LNCAP (cell line): Measurements from ENCODE around the gene OR52N5.

ENCODE experiments used
- CTCF ChIP-seq: fragments of 450-650 bp; IDR thresholded peaks from 2 replicates; pipeline ENCODE4 v1.5.1; 2017; ENCODE audit warnings: mild to moderate bottlenecking

Gene OR52N5

GRCh38 chr11:5738431-5738830, 44.7 kb downstream of the OR52N5 start:
- no peak for TF ChIP-seq CTCF

- no peak for TF ChIP-seq CTCF
Observed at GRCh38 chr11:5737670-5738392, 45.3 kb downstream of the OR52N5 start.

- TF ChIP-seq CTCF = no peak
Observed at GRCh38 chr11:5737091-5737490, 46.1 kb downstream of the OR52N5 start.

DNA sequence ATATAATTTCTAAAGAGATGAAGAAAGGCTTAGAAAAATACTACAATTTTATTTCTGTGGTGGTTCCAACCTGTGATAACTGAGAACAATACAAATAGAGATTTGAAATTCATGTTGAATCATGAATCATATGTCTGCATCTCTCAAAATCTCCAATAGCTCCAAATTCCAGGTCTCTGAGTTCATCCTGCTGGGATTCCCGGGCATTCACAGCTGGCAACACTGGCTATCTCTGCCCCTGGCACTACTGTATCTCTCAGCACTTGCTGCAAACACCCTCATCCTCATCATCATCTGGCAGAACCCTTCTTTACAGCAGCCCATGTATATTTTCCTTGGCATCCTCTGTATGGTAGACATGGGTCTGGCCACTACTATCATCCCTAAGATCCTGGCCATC, 46.8 kb downstream of the OR52N5 start, which contains the start of gene OR56B1:
TSS of gene OR56B1 (plus strand) at position 53 of the 400 bp plus-strand sequence. CDS start at position 122, 69 bp downstream.
- TF ChIP-seq CTCF = no peak

DNA sequence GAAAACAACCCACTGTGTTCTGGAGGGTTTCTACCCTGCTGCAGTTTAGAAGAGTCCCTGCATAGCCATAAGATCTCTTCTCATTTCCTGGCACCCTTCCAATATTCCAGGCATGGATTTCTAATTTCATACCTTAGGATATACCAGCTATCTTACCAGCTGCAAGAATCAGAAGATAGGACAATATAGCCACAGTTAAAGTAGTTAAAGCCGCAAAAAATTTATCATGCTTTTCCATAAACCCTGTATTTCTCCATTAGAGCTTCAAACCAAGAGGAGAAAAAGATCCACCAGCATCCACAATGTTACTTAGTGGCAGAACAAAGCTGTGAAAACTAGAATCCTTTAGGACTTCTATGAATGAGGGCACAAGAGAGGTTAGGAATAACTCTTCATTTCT, 55.5 kb downstream of the OR52N5 start:
- no peak for TF ChIP-seq CTCF

GRCh38 chr11:5726351-5726750, 56.8 kb downstream of the OR52N5 start:
- TF ChIP-seq CTCF = no peak
